GM21390 (cell line): ENCODE results near the gene METTL4.

Experiments
- ATAC-seq: cut with Tn5 transposase; IDR thresholded peaks from one replicate; pipeline ENCODE4 v1.9.1; 2021; ENCODE audit not compliant: unreplicated experiment

METTL4 gene

DNA sequence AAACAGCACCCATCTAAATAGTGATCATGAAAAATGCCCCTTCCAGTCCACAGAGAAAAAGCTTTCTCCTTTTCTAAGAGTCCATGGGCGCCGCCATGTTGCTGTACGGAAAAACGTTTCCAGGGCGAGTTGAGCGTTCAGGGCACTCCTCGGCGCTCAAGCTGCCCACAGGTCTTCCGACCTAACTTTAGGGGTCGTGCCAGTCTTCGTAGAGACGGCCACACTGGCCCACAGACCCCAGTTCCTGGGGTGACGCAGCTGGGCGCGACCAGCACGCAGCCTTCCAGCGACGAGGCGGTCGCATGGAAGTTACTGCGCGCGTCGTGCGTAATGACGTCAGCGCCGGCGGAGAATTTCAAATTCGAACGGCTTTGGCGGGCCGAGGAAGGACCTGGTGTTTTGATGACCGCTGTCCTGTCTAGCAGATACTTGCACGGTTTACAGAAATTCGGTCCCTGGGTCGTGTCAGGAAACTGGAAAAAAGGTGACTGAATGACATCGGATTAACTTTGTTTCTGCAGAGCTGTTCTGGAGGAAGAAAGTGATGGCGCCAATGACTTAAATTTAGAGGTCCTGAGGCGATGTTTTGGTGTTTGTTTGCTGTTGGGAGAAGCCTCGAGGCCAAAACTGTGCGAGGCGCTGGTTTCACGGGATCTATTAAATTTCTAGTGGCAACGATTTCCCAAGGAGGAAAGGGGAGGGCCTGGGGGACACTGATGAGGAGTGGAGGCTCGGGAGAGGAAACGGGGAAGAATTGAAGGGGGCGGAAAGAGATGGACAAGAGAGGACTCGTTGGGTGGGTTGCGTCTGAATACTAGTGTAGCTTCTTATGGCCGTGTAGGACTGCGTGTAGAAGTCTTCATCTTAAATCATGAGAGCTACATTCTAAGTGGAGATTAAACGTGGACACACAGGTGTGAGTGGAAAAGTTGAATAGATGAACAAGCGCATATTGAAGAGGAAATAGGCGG lies at the start of gene METTL4, which contains the start of gene NDC80:
Gene METTL4 (minus strand): TSS at position 306 of the 971 bp plus-strand sequence. CDS start 4,289 bp downstream, outside the sequence.
Gene NDC80 (plus strand): TSS at position 358 of the 971 bp plus-strand sequence. CDS start 1,429 bp downstream, outside the sequence.
- ATAC-seq, result peak; percentile 80

GRCh38 chr18:2618009-2618408 lies 46.7 kb upstream of the METTL4 start:
- no peak for ATAC-seq

- ATAC-seq, result no peak
These were observed 46.2 kb upstream of the METTL4 start for GRCh38 chr18:2617401-2617998.

DNA sequence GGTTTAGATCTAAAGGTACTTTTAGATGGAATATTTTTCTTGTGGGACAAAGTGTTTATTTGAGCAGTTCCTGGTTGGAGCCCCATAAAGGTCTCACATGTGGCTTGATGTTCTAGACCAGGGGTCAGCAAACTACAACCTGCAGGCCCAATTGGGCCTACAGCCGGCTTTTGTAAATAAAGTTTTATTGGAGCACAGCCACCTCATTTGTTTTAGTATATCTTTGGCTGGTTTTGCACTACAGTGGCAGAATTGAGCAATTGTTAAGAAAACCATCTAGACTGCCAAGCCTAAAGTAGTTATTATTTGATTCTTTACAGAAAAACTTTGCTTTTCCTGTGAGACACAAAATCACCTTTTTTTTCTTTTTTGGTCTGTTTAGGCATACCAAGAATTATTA lies 41.7 kb upstream of the METTL4 start:
- ATAC-seq, result no peak

DNA sequence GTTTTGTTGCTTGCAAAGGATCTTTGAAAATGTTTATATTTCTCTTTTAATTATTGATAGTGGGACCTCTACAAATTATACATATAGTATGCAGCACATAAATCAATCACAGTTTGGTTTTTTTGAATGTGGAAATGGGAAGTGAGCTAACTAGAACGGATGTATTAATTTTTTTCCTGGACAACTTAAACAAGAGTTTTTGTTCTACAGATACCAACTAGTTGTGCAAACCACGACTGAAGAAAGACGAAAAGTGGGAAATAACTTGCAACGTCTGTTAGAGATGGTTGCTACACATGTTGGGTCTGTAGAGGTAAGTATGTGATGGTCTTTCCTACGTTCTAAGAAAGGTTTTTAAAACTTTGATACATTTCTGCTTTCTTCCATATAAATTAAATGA lies 39.2 kb upstream of the METTL4 start:
- no peak for ATAC-seq

DNA sequence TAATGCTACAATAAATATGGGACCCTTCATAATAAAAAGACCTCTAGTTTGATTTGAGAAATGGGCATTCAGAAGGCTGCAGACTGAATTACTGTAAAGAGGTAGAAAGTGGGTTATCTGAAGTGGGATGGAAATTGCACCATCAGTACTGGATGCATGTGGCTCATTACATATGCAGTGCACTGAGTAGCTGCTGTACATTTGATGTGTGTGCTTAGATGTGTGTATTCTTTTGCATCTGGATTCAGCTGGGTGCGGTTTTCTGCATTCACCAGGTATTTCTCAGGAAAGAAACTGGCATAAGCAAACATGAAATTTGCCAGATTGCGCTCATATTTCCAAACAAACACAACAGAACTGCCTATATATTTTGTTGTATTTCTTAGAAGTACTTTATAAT lies 38.3 kb upstream of the METTL4 start:
- ATAC-seq, result no peak

DNA sequence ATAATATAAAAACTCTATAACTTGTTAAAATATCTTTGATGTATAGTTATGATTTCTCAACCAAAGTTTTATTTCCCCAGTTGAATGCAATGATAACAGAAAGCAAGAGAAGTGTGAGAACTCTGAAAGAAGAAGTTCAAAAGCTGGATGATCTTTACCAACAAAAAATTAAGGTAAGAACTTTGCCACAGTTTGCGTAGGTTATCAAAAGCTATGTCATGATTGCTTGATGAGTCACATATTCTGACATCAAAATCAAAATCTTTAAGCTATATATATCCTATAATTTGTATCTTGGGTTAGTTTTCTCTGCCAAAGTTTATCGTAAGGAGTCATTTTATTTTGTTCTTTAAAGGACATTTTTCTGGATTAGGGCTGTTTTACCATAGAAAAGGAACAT lies 35.0 kb upstream of the METTL4 start:
- ATAC-seq, result no peak

GRCh38 chr18:2602844-2603243 lies 31.5 kb upstream of the METTL4 start:
- no peak for ATAC-seq

DNA sequence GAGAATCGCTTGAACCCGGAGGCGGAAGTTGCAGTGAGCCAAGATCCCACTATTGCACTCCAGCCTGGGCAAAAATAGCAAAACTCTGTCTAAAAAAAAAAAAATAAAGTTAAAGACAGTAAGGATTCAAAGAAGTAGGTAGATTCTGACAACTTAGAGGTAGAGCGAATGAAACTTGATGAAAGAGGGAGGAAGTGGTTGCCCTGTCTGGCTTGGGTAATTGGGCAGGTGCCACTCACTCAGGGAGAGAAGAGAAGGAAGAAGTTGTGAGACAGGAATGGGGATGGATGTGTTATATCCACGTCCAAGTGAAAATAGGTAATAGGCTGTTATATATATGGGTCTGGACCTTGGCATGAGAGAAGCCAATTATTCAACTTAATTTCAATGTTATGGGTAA lies 26.3 kb upstream of the METTL4 start:
- ATAC-seq, result no peak

GRCh38 chr18:2590303-2590702 lies 19.0 kb upstream of the METTL4 start:
- no peak for ATAC-seq

- no peak for ATAC-seq
These were observed 18.2 kb upstream of the METTL4 start for GRCh38 chr18:2589345-2590068.

DNA sequence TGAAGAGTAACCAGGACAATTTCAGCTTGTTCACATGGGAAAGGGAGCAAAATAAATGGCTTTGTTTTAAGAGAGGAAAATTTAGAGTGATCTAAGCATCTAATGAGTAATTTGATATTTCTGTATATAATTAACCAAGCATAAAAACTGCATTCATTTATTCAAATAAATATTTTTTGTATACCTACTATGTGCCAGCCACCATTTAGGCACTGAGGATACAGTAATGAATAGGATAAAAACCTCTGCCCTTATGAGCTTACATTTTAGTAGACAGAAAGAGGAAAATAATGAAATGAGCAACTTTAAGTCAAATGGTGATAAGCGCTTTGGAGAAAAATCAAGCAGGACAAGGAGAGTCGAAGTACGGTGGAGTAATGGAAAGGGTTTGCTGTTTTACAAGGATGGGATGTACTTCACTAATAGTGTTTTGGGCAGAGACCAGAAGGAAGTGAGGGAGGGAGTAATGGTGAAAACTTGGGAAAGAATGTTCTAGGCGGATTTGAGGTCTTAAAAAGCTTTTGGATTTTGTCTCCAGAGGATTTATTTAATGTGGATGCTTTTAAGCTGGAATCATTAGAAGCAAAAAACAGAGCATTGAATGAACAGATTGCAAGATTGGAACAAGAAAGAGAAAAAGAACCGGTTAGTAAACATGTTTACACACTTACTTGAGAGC lies 17.5 kb upstream of the METTL4 start:
- ATAC-seq, result no peak

DNA sequence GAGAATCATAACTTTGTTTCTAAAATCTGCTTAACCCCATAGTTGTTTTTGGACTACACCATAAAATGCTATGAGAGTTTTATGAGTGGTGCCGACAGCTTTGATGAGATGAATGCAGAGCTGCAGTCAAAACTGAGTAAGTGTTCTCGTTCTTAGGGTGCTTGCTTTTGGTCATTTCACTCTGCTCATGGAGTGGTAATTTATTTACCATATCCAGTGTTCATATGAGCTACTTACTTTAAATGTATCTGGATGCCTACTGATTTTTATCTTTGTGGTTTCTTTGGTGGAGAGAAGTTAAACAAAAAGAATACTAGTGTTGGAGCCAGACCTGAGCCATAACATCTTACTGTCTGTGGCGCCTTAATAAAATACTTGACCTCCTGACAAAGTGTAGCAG lies 16.5 kb upstream of the METTL4 start:
- ATAC-seq, result no peak

DNA sequence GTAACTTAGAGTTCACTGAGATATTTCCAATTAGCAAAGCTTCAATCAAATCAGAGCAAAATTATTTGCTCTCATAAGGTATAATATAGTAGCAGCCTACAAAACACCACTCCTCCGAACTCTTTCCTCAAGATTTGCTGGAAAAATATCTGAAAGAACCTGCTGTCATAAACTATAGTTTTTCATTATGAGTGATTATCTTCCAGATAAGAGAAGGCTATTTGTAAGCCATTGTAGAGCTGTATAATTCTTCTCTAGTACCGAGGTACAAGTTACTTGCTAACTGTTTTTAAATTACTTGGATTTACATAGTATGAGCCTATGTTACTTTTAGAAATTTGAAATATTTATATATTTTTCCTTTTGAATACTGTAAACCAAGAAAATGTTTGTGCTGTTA lies 2.1 kb upstream of the METTL4 start:
- ATAC-seq, result no peak

GRCh38 chr18:2572892-2573291 lies 1.6 kb upstream of the METTL4 start:
- ATAC-seq, result no peak

DNA sequence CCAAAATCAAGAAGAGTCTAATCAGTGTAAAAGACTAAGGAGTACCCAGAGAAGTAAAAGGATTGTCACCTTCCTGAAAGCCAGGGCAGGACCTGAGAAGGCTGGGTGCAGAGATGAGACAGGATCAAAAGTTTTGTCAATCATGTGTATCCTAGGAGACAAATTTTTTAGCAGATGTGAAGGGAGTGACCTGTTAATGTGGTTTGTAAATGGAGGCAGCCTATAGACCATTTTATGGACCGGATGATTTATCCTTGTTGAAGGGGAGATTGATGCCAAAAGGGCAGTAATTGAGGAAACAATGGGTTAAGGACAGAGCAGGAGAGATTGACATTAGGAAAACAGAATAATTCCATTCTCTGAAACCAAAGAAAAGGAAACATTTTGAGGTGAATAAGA lies 865 bp upstream of the METTL4 start:
- no peak for ATAC-seq

DNA sequence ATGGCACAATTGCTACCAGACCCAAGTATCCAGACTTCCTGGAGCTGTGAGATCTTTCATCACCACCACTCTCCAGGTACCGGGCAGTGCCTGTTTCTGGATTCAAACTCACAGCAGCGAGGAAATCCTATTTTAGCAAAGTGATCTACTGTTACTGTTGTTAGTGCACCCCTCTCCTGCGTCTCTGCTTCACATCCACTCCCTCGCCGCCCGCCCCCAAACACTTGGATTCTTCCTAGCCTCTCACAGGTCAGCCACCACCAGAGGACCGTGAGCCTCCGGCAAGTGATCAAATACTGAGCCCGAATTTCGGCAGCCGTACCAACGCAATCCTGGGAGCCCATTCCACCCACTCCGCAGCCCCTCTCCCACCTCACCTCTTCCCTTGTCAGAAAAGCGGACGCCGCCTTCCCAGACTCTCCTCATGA lies 519 bp downstream of the METTL4 start:
- peak; percentile 40 for ATAC-seq

DNA sequence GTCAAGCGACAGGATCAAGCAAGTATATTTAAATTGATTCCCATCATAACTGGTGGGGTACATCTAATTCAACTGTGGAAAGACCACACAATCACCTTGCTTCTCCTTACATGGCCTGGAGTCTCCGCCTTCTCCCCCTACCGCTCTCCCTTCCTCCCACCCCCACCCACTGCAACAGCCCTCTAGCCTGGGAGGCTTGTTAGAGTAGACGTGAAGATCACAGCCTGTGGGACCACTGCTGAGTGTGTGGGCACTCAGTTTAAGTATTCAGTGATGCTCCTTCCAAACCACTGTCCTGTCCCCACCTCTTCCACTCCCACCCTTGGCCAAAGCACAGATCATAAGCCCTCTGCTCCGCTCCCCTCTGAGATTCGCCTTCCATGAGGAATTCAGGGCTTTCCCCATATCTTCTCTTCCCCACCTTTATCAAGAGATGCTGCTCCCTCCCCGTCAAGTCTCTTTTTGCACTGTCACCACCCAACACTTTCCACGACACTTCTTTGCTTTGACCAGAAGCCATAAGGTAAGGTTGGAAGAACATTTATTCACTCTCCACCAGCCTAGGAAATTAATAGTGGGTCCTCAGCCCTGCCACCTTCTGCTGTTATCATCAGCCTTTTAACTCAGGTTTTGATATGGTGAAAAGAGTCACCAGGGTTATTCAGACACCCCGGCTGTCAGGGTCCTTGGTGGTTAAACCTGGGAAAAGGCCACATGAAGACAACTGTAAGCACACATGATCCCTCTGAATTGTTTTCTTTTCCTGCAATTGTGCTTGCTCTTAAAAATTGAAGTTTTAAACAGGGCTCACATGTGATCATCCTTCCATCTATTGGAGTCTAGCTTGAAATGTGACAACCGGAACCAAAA lies 1.7 kb downstream of the METTL4 start:
- no peak for ATAC-seq

- no peak for ATAC-seq
These were observed 2.7 kb downstream of the METTL4 start for GRCh38 chr18:2568605-2569004.

- no peak for ATAC-seq
These were observed 3.2 kb downstream of the METTL4 start for GRCh38 chr18:2568129-2568528.
